Ramos (cell line): ENCODE measurements around the gene DUSP1.
"Not testable (repeated sequence)": the region's sequence is repeated elsewhere in the genome, so short reads cannot be mapped to it uniquely, and the experiment has no call there.

Source experiments
- in situ Hi-C: fragments of 300-500 bp; cut with MboI; formaldehyde crosslinking; loops from one replicate; pipeline ENCODE4 v1.14.3; 2022; ENCODE audit warnings: low sequenced_read_pairs; ENCODE audit not compliant: unreplicated experiment

DUSP1 gene

DNA sequence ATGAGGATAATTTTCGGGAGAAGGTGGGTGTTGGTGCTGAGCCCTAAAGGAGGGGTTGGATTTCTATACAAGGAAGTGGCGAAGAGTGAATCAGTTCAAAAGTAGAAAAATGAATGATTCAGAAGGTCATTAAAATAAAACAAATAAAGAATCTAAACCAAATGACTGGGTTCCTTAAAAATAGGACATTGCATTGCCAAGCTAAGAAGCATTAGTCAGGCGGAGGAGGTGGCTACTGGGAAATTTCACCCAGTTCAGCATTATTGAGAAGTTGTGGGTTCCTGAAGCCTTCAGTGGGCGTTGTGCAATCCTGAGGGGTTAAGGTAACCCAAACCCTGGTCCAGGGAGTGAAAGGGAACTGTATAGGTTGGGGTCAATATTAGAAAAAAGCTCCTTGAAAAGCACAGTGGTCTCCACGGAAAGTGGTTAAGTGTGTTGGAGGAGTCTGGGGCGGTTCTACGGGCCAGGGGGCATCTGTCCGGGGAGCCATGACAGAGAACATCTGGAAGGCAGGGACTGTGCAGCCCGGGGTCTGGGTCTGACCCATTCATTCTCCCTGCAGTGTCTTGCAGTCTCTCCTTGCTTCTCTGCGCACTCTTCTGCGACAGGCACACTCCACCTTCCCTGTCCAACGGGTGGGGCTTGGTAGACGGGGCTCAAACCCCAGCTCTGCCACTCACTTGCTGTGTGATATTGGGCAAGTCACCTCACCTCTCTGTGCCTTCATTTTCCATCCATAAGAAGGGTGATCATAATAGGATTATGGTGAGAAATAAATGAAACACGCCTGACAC is 27.6 kb upstream of the DUSP1 start:
- in situ Hi-C loops, result no loop called here

- in situ Hi-C loops, result no loop called here
Observed at GRCh38 chr5:172797771-172798191, 26.8 kb upstream of the DUSP1 start.

DNA sequence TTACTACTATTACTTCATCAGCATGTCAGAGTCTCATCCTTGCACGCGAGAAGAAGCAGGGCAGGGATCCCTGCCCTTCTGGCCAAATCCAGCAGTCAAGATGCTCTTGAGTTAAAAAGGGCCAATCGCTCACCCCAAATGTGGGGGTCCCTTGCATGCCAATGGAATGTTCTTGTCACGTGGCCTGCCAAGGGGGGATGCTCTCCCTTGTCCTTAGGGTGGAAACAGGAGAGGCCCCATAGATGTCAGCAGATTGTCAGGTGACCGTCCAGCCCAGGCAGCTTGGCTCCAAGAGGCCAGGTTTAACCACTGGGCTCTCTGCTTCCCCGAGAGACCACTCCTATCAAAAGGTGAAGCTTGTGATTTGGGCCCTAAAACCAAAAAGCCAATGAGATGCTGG is 25.3 kb upstream of the DUSP1 start:
- in situ Hi-C loops, result no loop called here

GRCh38 chr5:172795318-172795977 is 24.5 kb upstream of the DUSP1 start:
- in situ Hi-C loops, result no loop called here

DNA sequence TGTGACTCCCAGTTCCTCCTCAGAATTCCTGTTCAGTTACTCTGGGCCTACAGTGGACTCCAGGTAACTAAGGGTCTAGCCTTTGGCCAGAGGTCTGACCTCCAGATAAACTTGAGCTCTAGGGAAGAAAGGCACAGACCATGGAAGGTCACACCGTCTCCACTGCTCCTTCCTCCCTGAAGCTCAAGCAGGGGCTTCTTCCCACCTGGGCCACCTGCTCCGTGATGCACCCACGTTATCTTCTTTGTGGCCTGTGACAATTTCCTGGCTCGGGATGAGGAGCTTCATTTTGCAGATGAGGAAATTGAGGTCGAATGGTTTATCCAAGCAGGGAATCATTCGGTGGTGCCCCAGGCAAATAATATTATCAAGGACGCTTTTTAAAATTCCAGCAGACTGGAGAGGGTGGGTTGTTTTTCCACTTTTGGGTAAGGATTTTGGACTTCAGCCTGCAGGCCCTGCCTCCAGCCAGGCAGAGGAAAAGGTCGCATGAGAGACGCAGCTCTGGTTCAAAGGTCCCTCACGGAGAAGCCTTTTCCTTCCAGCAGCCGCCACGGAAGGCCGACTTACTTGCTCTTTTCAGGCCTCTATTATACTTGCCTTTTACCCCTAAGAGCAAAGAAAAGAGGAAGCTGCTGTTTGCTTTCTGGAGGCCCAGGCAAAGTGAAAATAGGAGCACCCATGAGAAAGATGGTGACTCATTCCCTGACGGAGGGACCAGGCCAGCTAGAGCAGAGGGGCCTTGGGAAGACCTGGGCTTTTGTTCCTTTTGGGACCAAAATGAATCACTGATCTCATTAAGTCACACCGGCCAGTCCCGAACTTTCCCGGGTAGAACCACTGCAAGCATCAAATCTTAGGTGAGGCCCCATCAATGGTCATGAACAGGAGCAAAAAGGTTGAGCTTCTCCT is 22.8 kb upstream of the DUSP1 start:
- in situ Hi-C loops, result no loop called here

GRCh38 chr5:172792701-172793570 is 21.9 kb upstream of the DUSP1 start:
- in situ Hi-C loops, result no loop called here

DNA sequence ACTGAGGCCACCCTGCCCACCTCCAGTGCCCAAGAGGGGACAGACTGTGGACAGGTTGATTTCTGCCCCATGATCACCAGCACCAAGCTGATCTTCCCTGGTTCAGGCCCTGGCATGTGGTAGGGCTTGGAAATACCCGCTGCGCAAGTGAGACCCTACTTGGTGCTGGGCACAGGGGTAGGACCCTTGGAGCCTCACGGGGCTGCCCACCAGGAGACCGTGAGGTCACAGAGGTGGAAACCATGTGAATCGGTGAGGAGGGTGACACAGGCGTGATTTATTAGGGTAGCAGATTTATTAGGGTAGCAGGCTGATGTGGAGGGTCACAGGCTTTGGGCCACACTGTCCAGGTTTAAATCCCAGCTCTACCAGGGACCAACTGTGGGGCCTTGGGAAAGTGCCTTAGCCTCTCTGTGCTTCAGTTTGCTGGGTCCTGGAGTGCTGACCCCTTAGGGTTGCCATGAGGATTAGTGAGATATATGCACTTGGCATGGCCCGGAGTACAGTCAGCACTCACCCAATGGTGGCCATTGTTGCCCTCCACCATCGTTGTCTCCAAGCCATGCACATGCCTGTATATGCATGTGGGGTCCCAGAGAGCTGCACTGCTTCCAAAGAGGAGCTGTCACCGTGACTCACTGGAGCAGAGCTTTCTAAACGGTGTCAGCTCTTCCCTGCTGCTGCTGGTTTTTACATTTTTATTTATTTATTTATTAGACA is 20.9 kb upstream of the DUSP1 start:
- in situ Hi-C loops, result no loop called here

GRCh38 chr5:172791286-172791685 is 20.3 kb upstream of the DUSP1 start:
- in situ Hi-C loops, result no loop called here

GRCh38 chr5:172790496-172790889 is 19.5 kb upstream of the DUSP1 start:
- in situ Hi-C loops, result no loop called here

DNA sequence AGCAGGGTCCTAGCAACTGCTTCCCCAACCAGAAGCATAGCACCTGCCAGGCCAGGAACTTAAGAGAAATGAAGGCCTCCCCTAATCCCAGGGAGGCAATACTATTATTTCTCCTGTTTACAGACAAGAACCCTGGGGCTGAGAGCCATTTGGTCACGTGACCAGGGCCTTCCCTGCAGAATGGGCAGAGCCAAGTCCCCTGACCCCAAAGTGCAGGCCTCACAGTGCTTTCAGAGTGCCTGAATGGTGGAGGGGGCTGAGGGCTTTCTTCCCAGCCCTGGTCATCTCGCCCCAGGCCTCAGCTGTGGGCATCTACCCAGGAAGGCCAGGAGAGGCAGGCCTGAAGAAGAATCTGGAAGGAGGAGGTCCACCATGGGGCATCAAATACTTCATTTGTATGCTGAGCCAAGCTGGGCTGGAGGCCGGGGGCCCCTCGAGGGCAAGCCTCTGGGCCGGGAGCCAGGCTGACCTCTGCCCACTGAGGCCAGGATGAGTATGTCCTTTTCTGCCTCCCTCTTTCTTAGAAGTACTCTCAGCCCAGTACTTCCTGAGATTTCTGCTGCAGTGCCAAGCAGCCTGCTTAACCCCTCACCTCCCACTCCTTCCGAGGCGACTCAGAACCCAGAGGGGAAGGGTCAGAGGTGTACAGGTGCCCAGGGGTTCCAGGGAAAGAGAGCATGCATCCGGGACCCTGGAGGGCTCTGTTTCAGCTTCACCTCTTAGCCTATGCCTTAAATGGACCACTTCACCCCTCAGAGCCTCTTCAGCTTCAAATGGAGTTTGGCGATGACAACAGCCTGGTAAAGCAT is 18.9 kb upstream of the DUSP1 start:
- in situ Hi-C loops, result no loop called here

- in situ Hi-C loops, result no loop called here
Observed at GRCh38 chr5:172788771-172789686, 18.0 kb upstream of the DUSP1 start.

- in situ Hi-C loops, result not testable (repeated sequence)
Observed at GRCh38 chr5:172787538-172787937, 16.5 kb upstream of the DUSP1 start.

GRCh38 chr5:172786736-172787462 is 15.9 kb upstream of the DUSP1 start:
- in situ Hi-C loops, result no loop called here

DNA sequence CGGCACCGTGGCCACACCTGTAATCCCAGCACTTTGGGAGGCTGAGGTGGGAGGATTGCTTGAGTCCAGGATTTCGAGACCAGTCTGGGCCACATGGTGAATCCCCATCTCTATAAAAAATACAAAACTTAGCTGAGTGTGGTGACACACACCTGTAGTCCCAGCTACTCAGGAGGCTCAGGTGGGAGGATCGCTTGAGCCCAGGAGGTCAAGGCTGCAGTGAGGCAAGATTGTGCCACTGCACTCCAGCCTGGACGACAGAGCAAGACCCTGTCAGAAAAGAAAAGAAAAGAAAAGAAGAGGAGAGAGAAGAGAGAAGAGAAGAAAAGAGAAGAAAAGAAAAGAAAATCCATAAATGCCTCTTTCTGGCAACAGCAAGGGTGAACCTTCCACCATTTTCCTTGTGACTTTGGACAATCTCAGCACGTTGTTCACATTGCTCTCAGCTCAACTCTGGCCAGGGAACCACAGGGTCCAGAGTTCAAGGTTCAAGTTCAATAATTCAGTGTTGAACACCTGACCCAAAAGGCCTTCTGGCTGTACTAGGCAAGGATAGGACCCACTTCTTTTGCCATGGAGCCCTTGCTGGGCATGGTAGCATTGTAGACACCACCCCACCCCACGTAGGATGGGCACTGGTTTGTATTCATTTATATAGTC is 14.6 kb upstream of the DUSP1 start:
- in situ Hi-C loops, result no loop called here

DNA sequence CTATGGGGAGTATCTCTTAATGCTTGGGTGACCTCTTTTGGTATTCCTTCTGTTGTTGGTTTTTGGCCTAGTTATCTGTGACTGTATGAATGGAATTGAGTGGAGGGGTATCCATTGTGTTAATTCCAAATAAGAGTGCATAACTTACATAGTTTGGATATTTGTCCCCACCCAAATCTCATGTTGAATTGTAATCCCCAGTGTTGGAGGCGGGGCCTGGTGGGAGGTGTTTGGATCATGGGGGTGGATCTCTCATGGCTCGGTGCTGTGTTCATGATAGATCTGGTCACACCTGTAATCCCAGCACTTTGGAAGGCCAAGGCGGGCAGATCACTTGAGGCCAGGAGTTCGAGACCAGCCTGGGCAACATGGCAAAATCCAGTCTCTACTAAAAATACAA is 13.2 kb upstream of the DUSP1 start:
- in situ Hi-C loops, result not testable (repeated sequence)

DNA sequence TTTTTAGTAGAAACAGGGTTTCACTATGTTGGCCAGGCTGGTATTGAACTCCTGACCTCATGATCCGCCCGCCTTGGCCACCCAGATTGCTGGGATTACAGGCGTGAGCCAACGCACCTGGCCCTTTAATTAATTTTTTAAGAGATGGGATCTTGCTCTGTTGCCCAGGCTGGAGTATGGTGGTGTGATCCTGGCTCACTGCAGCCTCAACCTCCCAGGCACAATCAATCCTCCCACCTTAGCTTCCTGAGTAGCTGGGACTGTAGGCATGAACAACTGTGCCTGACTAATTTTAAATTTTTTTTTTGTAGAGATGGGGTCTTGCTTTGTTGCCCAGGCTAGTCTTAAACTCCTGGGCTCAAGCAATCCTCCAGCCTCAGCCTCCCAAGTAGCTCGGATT is 12.3 kb upstream of the DUSP1 start:
- in situ Hi-C loops, result not testable (repeated sequence)
